Glutamatergic neuron (in vitro differentiated cells): ENCODE results near the gene ATP23. TPM values are rescaled to one million over a fixed set of nuclear protein-coding genes. Genes with fewer than 3 reads are reported as not detected.

Experiments
- DNase-seq: peaks from one replicate; pipeline ENCODE4 v3.0.0; 2022
- H3K27ac Mint-ChIP-seq: one replicate; pipeline ENCODE4 v1.8.0; 2020; ENCODE audit warnings: mild to moderate bottlenecking, mixed read lengths, inconsistent platforms; ENCODE audit not compliant: unreplicated experiment
- H3K27me3 Mint-ChIP-seq: one replicate; pipeline ENCODE4 v1.8.0; 2020; ENCODE audit warnings: mild to moderate bottlenecking, moderate library complexity, mixed read lengths, inconsistent platforms; ENCODE audit not compliant: unreplicated experiment
- H3K36me3 Mint-ChIP-seq: one replicate; pipeline ENCODE4 v1.8.0; 2020; ENCODE audit warnings: mild to moderate bottlenecking, mixed read lengths, inconsistent platforms; ENCODE audit not compliant: unreplicated experiment
- H3K4me1 Mint-ChIP-seq: one replicate; pipeline ENCODE4 v1.8.0; 2020; ENCODE audit warnings: mild to moderate bottlenecking, low read depth, mixed read lengths, inconsistent platforms; ENCODE audit not compliant: unreplicated experiment
- H3K4me3 Mint-ChIP-seq: one replicate; pipeline ENCODE4 v1.8.0; 2020; ENCODE audit warnings: mild to moderate bottlenecking, mixed read lengths, inconsistent platforms; ENCODE audit not compliant: unreplicated experiment
- H3K9me3 Mint-ChIP-seq: one replicate; pipeline ENCODE4 v1.8.0; 2020; ENCODE audit warnings: mild to moderate bottlenecking, moderate library complexity, mixed read lengths, inconsistent platforms; ENCODE audit not compliant: unreplicated experiment
- total RNA-seq: library from RNA; stranded (reverse); fragmentation: NEBNext Ultra II Directional; extraction: Animal tissue kit (Norgen Biotek cat#: 25700); gene quantifications from one replicate; pipeline ENCODE4 v1.2.1, GENCODE V29; 2021; ENCODE audit not compliant: unreplicated experiment
- TF ChIP-seq, protein P1 (sequence below): fragments of 200-600 bp; sonication (generic); IDR thresholded peaks from one replicate; pipeline ENCODE4 v1.5.0; 2021; ENCODE audit not compliant: partially characterized antibody, unreplicated experiment

The ATP23 gene
- total RNA-seq, 1 donor from 2014 or later, result 1.3 TPM

DNA sequence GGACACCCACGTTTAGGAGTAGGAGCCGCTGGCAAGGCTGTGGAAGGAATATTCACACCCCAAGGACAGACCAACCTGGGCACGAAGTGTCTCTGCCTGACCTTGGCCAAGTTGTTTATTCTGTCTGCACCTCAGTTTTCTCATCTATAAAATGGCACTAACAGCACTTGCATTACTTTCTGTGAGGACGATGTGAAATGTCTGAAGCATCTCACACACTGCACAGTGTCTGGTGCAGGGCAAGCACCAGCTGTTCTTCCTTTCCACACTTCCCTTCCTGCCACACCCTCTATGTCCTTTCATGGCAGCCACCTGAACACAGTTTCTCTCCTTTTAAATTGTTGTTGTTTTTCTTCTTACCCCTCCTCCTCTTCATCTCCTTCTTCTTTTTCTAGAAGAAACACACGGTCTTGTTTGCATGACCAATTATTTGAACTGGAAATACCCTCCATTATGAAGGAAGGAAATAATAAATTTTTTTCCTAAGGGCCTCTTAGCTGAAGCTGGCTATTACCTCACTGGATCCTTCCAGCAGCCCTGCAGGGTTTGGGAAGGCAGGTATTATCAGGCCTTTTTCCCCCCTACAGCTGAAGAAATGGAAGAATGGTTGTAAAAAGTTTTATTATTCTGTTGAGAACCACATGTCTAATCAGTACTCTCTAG is 42.9 kb upstream of the ATP23 start:
- TF ChIP-seq, protein P1, sequence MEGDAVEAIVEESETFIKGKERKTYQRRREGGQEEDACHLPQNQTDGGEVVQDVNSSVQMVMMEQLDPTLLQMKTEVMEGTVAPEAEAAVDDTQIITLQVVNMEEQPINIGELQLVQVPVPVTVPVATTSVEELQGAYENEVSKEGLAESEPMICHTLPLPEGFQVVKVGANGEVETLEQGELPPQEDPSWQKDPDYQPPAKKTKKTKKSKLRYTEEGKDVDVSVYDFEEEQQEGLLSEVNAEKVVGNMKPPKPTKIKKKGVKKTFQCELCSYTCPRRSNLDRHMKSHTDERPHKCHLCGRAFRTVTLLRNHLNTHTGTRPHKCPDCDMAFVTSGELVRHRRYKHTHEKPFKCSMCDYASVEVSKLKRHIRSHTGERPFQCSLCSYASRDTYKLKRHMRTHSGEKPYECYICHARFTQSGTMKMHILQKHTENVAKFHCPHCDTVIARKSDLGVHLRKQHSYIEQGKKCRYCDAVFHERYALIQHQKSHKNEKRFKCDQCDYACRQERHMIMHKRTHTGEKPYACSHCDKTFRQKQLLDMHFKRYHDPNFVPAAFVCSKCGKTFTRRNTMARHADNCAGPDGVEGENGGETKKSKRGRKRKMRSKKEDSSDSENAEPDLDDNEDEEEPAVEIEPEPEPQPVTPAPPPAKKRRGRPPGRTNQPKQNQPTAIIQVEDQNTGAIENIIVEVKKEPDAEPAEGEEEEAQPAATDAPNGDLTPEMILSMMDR, result no peak
- H3K9me3 Mint-ChIP-seq, result peaks cover 19% of the 10 kb centered on the region
- DNase-seq, result no peak
- H3K4me1 Mint-ChIP-seq, result peaks cover 45% of the 10 kb centered on the region
- H3K4me3 Mint-ChIP-seq, result peak overlapping the region; percentile 21
- peaks cover 6% of the 10 kb centered on the region for H3K27me3 Mint-ChIP-seq
- H3K36me3 Mint-ChIP-seq, result no peaks in the 10 kb centered on the region
- H3K27ac Mint-ChIP-seq, result peak overlapping the region; percentile 2

DNA sequence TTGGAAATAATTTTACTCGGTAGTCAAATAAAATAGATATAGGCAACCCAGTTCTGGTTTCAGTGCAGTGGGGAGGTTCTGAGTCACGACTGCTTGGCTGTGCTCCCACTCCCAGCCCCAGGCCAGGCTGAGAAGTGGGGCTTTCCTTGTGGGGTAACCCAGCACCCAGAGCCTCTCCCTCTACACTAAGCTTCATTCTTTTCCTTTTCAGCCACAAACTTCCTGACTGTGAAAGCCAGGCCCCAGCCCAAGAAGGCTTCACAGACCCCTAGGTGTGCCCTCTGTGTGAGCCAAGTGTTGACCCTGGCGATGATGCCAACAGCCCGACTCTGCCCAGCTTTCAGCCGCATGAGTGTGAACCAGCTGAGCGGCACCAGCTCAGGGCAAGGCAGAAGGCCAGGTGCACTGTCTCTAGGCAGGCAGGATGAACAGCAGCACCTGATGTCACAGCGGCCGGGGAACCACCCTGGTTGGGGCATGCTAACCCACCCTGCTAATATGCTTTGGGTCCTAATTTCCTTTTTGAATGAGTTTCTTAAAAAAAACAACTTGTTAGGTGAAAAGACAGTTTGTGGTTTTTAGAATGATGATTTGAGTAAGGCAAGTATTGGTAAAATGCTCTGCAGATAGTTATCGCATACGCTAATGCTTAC is 42.2 kb upstream of the ATP23 start:
- H3K27ac Mint-ChIP-seq, result no peak overlapping the region
- no peak for DNase-seq
- peaks cover 19% of the 10 kb centered on the region for H3K9me3 Mint-ChIP-seq
- no peak overlapping the region for H3K4me3 Mint-ChIP-seq
- H3K36me3 Mint-ChIP-seq, result no peaks in the 10 kb centered on the region
- H3K27me3 Mint-ChIP-seq, result peaks cover 6% of the 10 kb centered on the region
- peaks cover 38% of the 10 kb centered on the region for H3K4me1 Mint-ChIP-seq
- TF ChIP-seq, protein P1, result no peak

DNA sequence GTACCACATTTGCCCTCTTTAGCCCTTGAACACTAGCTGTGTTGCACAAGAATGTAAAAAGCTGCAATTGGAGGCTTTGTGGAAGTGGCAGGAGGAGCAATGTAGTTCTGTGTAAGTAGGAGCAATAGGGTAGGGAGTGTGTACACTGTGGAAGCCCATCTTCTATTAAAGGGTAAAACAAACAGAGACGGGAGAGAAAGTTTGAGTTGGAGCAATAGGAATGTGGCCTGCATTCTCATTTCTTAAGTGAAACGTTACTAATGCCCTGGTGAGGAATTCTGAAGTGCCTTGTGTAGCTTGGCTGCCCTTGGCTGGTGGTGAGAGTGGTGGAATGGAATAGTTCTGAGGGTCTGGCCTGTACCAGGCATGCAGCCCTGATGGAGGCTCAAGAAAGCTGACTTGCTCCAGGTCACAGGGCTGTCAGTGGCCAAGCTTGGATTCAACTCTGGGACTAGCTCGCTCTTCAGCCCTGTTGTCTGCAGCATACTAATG is 38.8 kb upstream of the ATP23 start:
- H3K4me3 Mint-ChIP-seq, result no peak overlapping the region
- peaks cover 24% of the 10 kb centered on the region for H3K4me1 Mint-ChIP-seq
- no peak for DNase-seq
- no peaks in the 10 kb centered on the region for H3K36me3 Mint-ChIP-seq
- no peak overlapping the region for H3K27ac Mint-ChIP-seq
- peaks cover 2% of the 10 kb centered on the region for H3K9me3 Mint-ChIP-seq
- no peaks in the 10 kb centered on the region for H3K27me3 Mint-ChIP-seq
- TF ChIP-seq, protein P1, result no peak

DNA sequence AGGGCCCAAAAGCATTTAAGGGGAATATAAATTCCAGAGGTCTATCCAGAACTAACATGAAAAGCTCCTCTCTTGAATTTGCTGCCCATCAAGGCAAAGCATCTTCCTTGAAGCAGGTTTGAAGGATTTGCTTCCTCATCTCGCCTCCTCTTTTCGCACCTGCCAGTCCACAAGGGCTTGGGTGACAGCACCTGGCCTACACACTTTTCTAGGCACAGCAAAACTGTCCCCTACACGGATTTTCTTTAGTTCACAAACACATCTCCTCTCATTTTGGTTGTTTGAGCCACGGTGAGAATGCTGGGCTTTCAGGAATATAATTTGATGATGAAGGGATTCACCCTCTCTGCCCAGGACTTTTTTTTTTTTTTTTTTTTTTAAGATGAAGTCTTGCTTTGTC is 36.9 kb upstream of the ATP23 start:
- no peak overlapping the region for H3K27ac Mint-ChIP-seq
- no peak overlapping the region for H3K4me3 Mint-ChIP-seq
- peaks cover 2% of the 10 kb centered on the region for H3K27me3 Mint-ChIP-seq
- H3K9me3 Mint-ChIP-seq, result peaks cover 2% of the 10 kb centered on the region
- H3K36me3 Mint-ChIP-seq, result no peaks in the 10 kb centered on the region
- H3K4me1 Mint-ChIP-seq, result peaks cover 13% of the 10 kb centered on the region
- DNase-seq, result no peak
- TF ChIP-seq, protein P1, result no peak
